Mucosa of descending colon (tissue), 3 donors: Measurements from ENCODE around the gene PIK3R2. TPM values are rescaled to one million over a fixed set of nuclear protein-coding genes. Genes with fewer than 3 reads are reported as not detected.

Experiments used
- ATAC-seq: fragments of 200-7000 bp; cut with Tn5 transposase; one replicate; pipeline ENCODE4 v1.9.1; 2020; ENCODE audit warnings: mild to moderate bottlenecking, moderate library complexity
- DNase-seq, 3 donors: peaks; one replicate each; pipeline ENCODE4 v3.0.0-alpha.2; 2020
- H3K36me3 ChIP-seq: fragments of 200-600 bp; one replicate; pipeline ENCODE4 v1.8.0; 2021; ENCODE audit warnings: low read depth, mild to moderate bottlenecking
- H3K4me1 ChIP-seq: fragments of 200-600 bp; one replicate; pipeline ENCODE4 v1.8.0; 2021; ENCODE audit warnings: low read depth, mild to moderate bottlenecking
- H3K4me3 ChIP-seq: fragments of 200-600 bp; one replicate; pipeline ENCODE4 v1.8.0; 2021; ENCODE audit warnings: mild to moderate bottlenecking
- H3K9me3 ChIP-seq: fragments of 200-600 bp; one replicate; pipeline ENCODE4 v1.8.0; 2021; ENCODE audit warnings: mild to moderate bottlenecking
- intact Hi-C, 2 donors: fragments of 100-400 bp; cut with DNase I in 1 of 2; cut with micrococcal nuclease in 1 of 2; formaldehyde crosslinking; loops; one replicate each; pipeline versions ENCODE4 v1.11.0 to v1.11.1; 2022; cut with DNase I, micrococcal nuclease
- total RNA-seq, 3 donors: library from RNA; stranded (reverse); fragmentation: NEBNext Ultra II Directional in 2 of 3; extraction: Animal tissue kit (Norgen Biotek cat#: 25700) in 2 of 3; gene quantifications; one replicate each; pipeline versions ENCODE4 v1.2.1 to v1.2.4, GENCODE V29; 2021 to 2023
- TF ChIP-seq, protein P1 (sequence below): fragments of 200-600 bp; IDR thresholded peaks from one replicate; pipeline ENCODE4 v1.8.0; 2022; ENCODE audit warnings: antibody characterized with exemption, mild to moderate bottlenecking
- donor health status: DM: no; HTN: no; CAD: no; lungs with moderate emphysema.
- donor health status: DM: no; HTN: no; CAD: no.
- donor health status: DM: no; HTN: yes; CAD: no.

The PIK3R2 gene
- total RNA-seq, 3 donors from 2014 or later: 31.6 to 40.0 (median 35.2) TPM

DNA sequence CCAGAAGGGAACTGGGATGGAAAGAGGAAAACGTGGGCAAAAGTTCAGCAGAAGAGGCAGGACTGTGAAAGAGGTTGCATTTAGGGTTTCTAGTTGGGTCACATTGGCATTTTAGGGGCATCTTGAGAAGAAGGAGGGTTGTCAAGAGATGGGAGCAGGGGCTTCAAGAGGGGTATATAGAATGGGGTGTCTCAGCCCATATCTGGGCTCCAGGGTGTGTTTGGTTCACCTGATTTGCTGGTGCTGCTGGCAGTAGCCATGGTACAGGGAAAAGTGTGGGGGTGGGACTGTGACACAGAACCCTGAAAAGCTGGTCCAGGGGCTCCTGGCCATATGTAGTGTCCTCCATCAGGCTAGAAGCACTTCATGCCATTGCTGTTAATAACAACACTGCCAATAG is 32.8 kb upstream of the PIK3R2 start:
- Histone ChIP-seq H3K9me3 (no peaks in the 10 kb centered on the region), H3K4me3 (no peak overlapping the region), H3K4me1 (peaks cover 13% of the 10 kb centered on the region), H3K36me3 (no peaks in the 10 kb centered on the region)
- ATAC-seq (no peak), DNase-seq (no peak)
- intact Hi-C loops: no loop called here
- TF ChIP-seq, protein P1, sequence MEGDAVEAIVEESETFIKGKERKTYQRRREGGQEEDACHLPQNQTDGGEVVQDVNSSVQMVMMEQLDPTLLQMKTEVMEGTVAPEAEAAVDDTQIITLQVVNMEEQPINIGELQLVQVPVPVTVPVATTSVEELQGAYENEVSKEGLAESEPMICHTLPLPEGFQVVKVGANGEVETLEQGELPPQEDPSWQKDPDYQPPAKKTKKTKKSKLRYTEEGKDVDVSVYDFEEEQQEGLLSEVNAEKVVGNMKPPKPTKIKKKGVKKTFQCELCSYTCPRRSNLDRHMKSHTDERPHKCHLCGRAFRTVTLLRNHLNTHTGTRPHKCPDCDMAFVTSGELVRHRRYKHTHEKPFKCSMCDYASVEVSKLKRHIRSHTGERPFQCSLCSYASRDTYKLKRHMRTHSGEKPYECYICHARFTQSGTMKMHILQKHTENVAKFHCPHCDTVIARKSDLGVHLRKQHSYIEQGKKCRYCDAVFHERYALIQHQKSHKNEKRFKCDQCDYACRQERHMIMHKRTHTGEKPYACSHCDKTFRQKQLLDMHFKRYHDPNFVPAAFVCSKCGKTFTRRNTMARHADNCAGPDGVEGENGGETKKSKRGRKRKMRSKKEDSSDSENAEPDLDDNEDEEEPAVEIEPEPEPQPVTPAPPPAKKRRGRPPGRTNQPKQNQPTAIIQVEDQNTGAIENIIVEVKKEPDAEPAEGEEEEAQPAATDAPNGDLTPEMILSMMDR: no peak

DNA sequence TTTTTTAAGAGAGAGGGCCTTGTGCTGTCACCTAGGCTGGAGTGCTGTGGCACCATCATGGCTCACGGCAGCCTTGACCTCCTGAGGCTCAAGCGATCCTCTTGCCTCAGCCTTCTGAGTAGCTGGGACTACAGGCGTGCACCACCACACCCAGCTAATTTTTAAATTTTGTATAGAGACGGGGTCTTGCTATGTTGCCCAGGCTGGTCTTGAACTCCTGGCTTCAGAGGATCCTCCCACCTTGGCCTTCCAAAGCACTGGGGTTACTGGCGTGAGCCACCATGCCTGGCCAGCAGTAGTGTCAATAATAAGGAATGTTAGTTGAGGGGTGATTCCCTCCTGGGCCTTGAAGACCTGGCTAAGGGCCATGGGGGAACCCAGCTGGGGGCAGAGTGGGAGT is 31.8 kb upstream of the PIK3R2 start:
- no peaks in the 10 kb centered on the region for H3K9me3 ChIP-seq
- DNase-seq: no peak
- H3K36me3 ChIP-seq: no peaks in the 10 kb centered on the region
- H3K4me3 ChIP-seq: no peak overlapping the region
- ATAC-seq: no peak
- peaks cover 13% of the 10 kb centered on the region for H3K4me1 ChIP-seq
- intact Hi-C loops: no loop called here
- TF ChIP-seq, protein P1: no peak

DNA sequence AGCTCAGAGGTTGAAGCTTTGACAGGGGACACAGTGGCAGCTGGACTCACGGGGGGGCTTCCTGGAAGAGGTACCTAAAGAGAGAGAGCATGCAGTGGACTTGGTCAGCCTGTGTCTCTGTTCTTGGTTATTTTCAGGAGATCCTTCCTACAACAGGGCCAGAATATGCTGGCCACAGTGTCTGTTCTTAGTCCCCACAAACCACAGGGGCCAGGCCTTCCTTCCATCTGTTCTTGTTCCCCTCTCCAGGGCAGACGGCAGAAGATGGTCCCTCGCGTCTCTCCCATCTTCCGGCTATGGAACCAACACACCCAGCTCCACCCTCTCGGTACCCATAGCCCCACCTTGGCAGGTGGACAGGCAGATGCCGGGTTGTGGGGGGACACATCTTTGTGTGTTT is 30.5 kb upstream of the PIK3R2 start:
- Histone ChIP-seq H3K4me3 (no peak overlapping the region), H3K4me1 (peaks cover 11% of the 10 kb centered on the region), H3K36me3 (no peaks in the 10 kb centered on the region), H3K9me3 (no peaks in the 10 kb centered on the region)
- intact Hi-C loops: no loop called here
- TF ChIP-seq, protein P1: no peak
- DNase-seq (no peak), ATAC-seq (no peak)

DNA sequence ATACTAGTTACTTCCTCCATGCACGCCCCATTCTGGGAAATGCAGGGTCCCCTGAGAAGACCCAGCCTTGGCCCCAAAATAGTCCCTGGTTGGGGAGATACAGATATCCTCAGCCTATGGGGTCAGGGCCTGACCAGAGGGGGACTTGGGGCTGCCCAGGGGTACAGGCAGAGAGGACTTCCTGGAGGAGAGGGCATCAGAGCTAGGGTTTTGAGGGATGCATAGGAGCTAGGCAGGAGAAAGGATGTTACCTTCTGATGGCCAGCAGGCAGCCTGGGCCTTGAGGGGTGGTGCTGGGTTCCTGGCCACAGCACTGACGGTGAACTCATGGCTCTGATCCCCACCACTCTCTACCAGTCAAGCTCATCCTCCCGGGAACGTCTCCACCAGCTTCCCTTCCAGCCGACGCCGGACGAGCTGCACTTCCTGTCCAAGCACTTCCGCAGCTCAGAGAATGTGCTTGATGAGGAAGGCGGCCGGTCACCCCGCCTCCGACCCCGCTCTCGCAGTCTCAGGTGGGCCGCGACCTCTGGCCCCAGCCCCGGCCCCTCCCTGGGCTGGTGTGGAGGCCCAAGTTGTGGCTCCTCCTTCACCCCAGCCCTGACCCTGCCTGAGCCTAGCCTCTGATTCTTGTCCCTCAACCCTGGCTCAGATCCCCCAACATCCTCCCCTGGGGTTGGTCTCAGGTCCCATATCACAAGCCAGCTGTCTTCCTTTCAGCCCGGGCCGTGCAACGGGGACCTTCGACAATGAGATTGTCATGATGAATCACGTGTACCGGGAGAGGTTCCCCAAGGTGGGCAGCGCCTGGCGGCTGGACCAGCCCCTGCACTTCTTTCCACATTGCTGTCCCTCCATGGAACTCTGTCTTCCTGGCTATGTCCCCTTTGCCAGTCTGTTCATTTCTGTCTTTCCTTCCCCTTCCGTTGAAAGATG is 29.8 kb upstream of the PIK3R2 start:
- Histone ChIP-seq H3K4me1 (peaks cover 8% of the 10 kb centered on the region), H3K36me3 (no peaks in the 10 kb centered on the region), H3K9me3 (no peaks in the 10 kb centered on the region), H3K4me3 (no peak overlapping the region)
- DNase-seq (no peak), ATAC-seq (no peak)
- intact Hi-C loops: no loop called here
- TF ChIP-seq, protein P1: no peak

DNA sequence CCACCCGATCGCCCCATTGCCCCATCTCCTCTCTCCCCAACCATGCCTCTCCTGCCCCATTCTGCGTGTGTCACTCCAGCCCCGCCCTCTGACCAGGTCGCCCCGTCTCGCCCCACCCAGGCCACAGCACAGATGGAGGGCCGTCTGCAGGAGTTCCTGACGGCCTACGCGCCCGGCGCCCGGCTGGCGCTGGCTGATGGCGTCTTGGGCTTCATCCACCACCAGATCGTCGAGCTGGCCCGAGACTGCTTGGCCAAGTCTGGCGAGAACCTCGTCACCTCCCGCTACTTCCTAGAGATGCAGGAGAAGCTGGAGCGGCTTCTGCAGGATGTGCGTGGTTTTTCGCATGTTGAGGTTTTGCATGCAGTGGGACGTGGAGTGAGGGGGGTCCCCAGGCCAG is 29.1 kb upstream of the PIK3R2 start:
- DNase-seq (no peak), ATAC-seq (no peak)
- Histone ChIP-seq H3K36me3 (no peaks in the 10 kb centered on the region), H3K4me1 (peaks cover 1% of the 10 kb centered on the region), H3K4me3 (no peak overlapping the region), H3K9me3 (no peaks in the 10 kb centered on the region)
- TF ChIP-seq, protein P1: no peak
- intact Hi-C loops: no loop called here
